Measurements from ENCODE around the gene FFAR1.

DNA sequence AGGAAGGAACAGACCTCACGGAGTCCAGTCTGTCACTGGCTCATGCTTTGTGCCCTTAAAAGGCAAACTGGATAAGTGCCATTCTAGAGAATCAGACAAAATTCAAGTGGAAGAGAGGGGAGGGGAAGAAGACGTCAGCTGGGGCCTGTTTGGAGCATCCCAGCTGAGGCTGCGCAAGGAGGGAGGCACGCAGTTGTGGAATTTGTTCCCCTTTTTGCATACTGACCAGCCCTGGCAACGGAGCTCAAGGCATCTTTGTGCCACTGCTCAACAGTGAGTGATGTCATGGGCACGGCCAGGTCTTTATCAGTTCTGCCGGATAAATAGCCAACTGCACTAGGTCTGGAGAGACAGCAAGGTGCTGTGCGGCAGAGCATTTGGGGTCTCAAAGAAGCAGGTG, 23.0 kb downstream of the FFAR1 start, which contains the start of gene GPR42:
- TF ChIP-seq SP1 (IDR thresholded peaks at IDR 0.05) = no peak
- no peak for TF ChIP-seq NFRKB (IDR thresholded peaks at IDR 0.05)
- TF ChIP-seq BHLHE40 (IDR thresholded peaks at IDR 0.05; ENCODE audit: borderline replicate concordance) = no peak
- TF ChIP-seq ARNT (IDR thresholded peaks at IDR 0.05) = no peak
- no peak for TF ChIP-seq FOXA1 (IDR thresholded peaks at IDR 0.05)
- no peak for TF ChIP-seq FOXM1 (IDR thresholded peaks at IDR 0.05; ENCODE audit: borderline replicate concordance)
- TF ChIP-seq, protein P1, sequence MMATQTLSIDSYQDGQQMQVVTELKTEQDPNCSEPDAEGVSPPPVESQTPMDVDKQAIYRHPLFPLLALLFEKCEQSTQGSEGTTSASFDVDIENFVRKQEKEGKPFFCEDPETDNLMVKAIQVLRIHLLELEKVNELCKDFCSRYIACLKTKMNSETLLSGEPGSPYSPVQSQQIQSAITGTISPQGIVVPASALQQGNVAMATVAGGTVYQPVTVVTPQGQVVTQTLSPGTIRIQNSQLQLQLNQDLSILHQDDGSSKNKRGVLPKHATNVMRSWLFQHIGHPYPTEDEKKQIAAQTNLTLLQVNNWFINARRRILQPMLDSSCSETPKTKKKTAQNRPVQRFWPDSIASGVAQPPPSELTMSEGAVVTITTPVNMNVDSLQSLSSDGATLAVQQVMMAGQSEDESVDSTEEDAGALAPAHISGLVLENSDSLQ (IDR thresholded peaks at IDR 0.05) = no peak
- TF ChIP-seq TARDBP (IDR thresholded peaks at IDR 0.05) = no peak
- TF ChIP-seq SUZ12 (IDR thresholded peaks at IDR 0.05) = no peak
- TF ChIP-seq ELF4 (IDR thresholded peaks at IDR 0.05) = no peak
- no peak for TF ChIP-seq ZNF384 (IDR thresholded peaks at IDR 0.05)
- no peak for TF ChIP-seq HDGF (IDR thresholded peaks at IDR 0.05; ENCODE audit: borderline replicate concordance)
- TF ChIP-seq FOXK2 (IDR thresholded peaks at IDR 0.05) = no peak
- TF ChIP-seq LEF1 (IDR thresholded peaks at IDR 0.05; ENCODE audit: borderline replicate concordance) = no peak
